ENCODE data around the gene PARD3B.

The PARD3B gene

DNA sequence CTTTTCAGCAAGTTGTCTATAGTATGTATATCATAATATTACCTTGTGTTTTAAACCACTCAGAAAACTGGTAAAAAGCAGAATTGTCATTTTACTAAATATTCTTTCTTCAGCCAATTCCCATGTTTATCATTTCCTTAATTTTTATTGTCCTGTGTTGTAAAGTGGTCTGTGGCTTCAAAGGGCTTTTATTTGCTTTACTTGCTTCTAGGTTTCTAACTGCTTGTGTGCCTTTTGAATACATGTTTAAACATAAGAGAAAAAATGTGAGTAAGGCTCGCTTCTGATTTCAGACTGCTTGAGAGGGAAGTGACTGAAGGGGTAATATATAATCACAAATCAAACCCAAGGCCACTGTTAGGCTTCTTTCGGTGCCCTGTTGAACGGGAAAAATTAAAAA lies 729.5 kb downstream of the PARD3B start:
- Histone ChIP-seq H3K36me3 (ENCODE audit: control insufficient read depth, low read length) (no peaks in the 10 kb centered on the region), H3K9me3 (ENCODE audit: control insufficient read depth, insufficient read depth, low read length) (no peaks in the 10 kb centered on the region), H3K27ac (ENCODE audit: low read depth, low read length) (no peak overlapping the region), H3K79me2 (ENCODE audit: control insufficient read depth, low read length) (no peaks in the 10 kb centered on the region), H3K4me2 (ENCODE audit: low read length) (no peak overlapping the region), H3K9me2 (replicated peaks; ENCODE audit: control insufficient read depth, low read length) (no peaks in the 10 kb centered on the region), H3K27me3 (ENCODE audit: control insufficient read depth, low read length) (no peaks in the 10 kb centered on the region), H3K4me1 (ENCODE audit: control insufficient read depth, low read length) (no peaks in the 10 kb centered on the region), H3F3A (ENCODE audit: control insufficient read depth, insufficient read depth) (no peaks in the 10 kb centered on the region), H4K20me1 (ENCODE audit: control insufficient read depth, insufficient read depth, low read depth, low read length) (no peaks in the 10 kb centered on the region), H3K4me3 (ENCODE audit: low read length) (no peak overlapping the region)
- no peak for TF ChIP-seq EZH2phosphoT487 (IDR thresholded peaks at IDR 0.05; ENCODE audit: borderline replicate concordance, low read length)
- TF ChIP-seq, protein P1, sequence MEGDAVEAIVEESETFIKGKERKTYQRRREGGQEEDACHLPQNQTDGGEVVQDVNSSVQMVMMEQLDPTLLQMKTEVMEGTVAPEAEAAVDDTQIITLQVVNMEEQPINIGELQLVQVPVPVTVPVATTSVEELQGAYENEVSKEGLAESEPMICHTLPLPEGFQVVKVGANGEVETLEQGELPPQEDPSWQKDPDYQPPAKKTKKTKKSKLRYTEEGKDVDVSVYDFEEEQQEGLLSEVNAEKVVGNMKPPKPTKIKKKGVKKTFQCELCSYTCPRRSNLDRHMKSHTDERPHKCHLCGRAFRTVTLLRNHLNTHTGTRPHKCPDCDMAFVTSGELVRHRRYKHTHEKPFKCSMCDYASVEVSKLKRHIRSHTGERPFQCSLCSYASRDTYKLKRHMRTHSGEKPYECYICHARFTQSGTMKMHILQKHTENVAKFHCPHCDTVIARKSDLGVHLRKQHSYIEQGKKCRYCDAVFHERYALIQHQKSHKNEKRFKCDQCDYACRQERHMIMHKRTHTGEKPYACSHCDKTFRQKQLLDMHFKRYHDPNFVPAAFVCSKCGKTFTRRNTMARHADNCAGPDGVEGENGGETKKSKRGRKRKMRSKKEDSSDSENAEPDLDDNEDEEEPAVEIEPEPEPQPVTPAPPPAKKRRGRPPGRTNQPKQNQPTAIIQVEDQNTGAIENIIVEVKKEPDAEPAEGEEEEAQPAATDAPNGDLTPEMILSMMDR (IDR thresholded peaks at IDR 0.05; ENCODE audit: low read depth, low read length, poor library complexity, severe bottlenecking): no peak

DNA sequence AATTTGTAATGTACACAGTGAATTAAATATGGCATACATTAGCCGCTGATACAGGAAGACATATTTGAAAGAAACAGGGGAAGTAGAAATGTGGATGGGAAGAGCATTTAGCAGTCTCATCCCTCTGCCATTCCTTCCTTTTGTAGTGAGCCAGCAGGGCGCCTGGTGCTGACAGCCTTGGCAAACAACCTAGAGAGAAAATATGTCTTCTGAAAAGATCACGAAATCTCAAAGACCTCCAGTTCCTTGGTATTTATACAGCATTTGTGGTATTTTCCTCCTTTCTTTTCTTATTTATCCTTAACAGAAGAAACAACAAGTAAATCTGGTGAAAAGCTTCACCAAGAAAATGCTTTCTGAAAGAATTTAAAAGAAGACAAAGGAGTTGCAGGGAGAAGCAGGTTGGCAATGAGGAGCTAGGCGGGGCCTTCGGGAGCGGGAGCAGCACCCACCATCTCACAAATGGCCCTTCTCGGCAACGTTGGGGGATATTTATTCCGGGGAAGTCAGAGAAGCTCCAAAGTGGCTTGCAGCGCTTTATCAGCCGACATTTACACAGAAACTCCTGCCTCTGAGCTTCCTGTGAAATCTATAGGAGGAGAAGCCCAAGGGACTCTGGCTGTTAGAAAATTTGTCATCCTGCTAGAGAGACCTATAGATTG lies 731.0 kb downstream of the PARD3B start:
- Histone ChIP-seq H4K20me1 (ENCODE audit: control insufficient read depth, insufficient read depth, low read depth, low read length) (no peaks in the 10 kb centered on the region), H3K4me3 (ENCODE audit: low read length) (no peak overlapping the region), H3K4me2 (ENCODE audit: low read length) (no peak overlapping the region), H3K27me3 (ENCODE audit: control insufficient read depth, low read length) (no peaks in the 10 kb centered on the region), H3K9me3 (ENCODE audit: control insufficient read depth, insufficient read depth, low read length) (no peaks in the 10 kb centered on the region), H3K9me2 (replicated peaks; ENCODE audit: control insufficient read depth, low read length) (no peaks in the 10 kb centered on the region), H3F3A (ENCODE audit: control insufficient read depth, insufficient read depth) (no peaks in the 10 kb centered on the region), H3K79me2 (ENCODE audit: control insufficient read depth, low read length) (no peaks in the 10 kb centered on the region), H3K36me3 (ENCODE audit: control insufficient read depth, low read length) (no peaks in the 10 kb centered on the region), H3K27ac (ENCODE audit: low read depth, low read length) (no peak overlapping the region), H3K4me1 (ENCODE audit: control insufficient read depth, low read length) (no peaks in the 10 kb centered on the region)
- no peak for TF ChIP-seq EZH2phosphoT487 (IDR thresholded peaks at IDR 0.05; ENCODE audit: borderline replicate concordance, low read length)
- TF ChIP-seq, protein P1 (IDR thresholded peaks at IDR 0.05; ENCODE audit: low read depth, low read length, poor library complexity, severe bottlenecking): no peak

DNA sequence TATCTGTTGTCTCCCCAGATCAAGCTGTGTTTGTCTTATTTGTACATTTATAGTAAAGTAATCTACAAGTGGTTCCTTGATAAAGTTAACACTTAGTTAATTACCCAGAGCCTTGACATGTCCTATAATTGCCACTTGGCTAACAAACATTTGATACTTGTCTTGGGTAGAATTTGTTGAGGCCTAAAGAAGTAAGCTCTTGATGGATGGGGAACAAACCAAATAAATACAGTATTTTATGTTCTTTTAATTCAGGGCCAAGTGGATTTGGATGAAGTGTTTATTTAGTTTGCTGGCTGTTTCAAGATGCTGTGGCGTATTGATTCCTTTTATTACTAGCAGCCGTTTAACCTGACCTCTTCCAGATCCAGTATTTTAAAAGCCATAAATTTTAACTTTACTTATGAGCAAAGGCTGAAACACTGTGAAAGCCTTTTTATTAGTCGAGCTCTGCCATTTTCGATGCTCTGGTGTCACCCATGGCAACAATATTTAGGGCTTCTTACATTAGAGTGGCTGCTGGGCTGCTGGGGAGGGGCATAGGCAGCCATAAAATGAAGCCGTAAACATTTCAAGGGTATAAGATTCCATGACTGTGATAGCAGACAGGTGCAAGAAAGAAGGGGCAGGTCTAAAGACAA lies 735.4 kb downstream of the PARD3B start:
- H3F3A ChIP-seq (ENCODE audit: control insufficient read depth, insufficient read depth): no peaks in the 10 kb centered on the region
- no peaks in the 10 kb centered on the region for H3K36me3 ChIP-seq (ENCODE audit: control insufficient read depth, low read length)
- H3K4me3 ChIP-seq (ENCODE audit: low read length): no peak overlapping the region
- H3K79me2 ChIP-seq (ENCODE audit: control insufficient read depth, low read length): no peaks in the 10 kb centered on the region
- no peaks in the 10 kb centered on the region for H4K20me1 ChIP-seq (ENCODE audit: control insufficient read depth, insufficient read depth, low read depth, low read length)
- H3K27ac ChIP-seq (ENCODE audit: low read depth, low read length): no peak overlapping the region
- H3K9me2 ChIP-seq (replicated peaks; ENCODE audit: control insufficient read depth, low read length): no peaks in the 10 kb centered on the region
- H3K27me3 ChIP-seq (ENCODE audit: control insufficient read depth, low read length): no peaks in the 10 kb centered on the region
- H3K9me3 ChIP-seq (ENCODE audit: control insufficient read depth, insufficient read depth, low read length): no peaks in the 10 kb centered on the region
- H3K4me2 ChIP-seq (ENCODE audit: low read length): no peak overlapping the region
- TF ChIP-seq, protein P1 (IDR thresholded peaks at IDR 0.05; ENCODE audit: low read depth, low read length, poor library complexity, severe bottlenecking): no peak
- no peak for TF ChIP-seq EZH2phosphoT487 (IDR thresholded peaks at IDR 0.05; ENCODE audit: borderline replicate concordance, low read length)
- no peaks in the 10 kb centered on the region for H3K4me1 ChIP-seq (ENCODE audit: control insufficient read depth, low read length)
